Progenitor cell of endocrine pancreas (in vitro differentiated cells): Measurements from ENCODE around the gene MSMB. TPM values are rescaled to one million over a fixed set of nuclear protein-coding genes. Genes with fewer than 3 reads are reported as not detected.
"Not testable (repeated sequence)": the region's sequence is repeated elsewhere in the genome, so short reads cannot be mapped to it uniquely, and the experiment has no call there.

Source experiments
- DNase-seq: peaks from one replicate; pipeline ENCODE4 v3.0.0; 2021; ENCODE audit warnings: low spot score; ENCODE audit not compliant: unreplicated experiment
- H3K27ac Mint-ChIP-seq: 2 replicates; pipeline ENCODE4 v1.8.0; 2021; ENCODE audit warnings: mild to moderate bottlenecking, moderate library complexity, mixed read lengths
- H3K27me3 Mint-ChIP-seq: 2 replicates; pipeline ENCODE4 v1.8.0; 2021; ENCODE audit warnings: mixed read lengths
- H3K36me3 Mint-ChIP-seq: 2 replicates; pipeline ENCODE4 v1.8.0; 2022; ENCODE audit warnings: mixed read lengths; ENCODE audit not compliant: insufficient read depth
- H3K4me1 Mint-ChIP-seq: 2 replicates; pipeline ENCODE4 v1.8.0; 2021; ENCODE audit warnings: low read depth, mixed read lengths
- H3K4me3 Mint-ChIP-seq: 2 replicates; pipeline ENCODE4 v1.8.0; 2021; ENCODE audit warnings: low read depth, mild to moderate bottlenecking, moderate library complexity, mixed read lengths
- H3K9me3 Mint-ChIP-seq: 2 replicates; pipeline ENCODE4 v1.8.0; 2021; ENCODE audit warnings: low read depth, mixed read lengths
- total RNA-seq: library from RNA; stranded (reverse); gene quantifications from 2 replicates; pipeline ENCODE4 v1.2.1, GENCODE V29; 2021
- TF ChIP-seq, protein P1 (sequence below): fragments of 200-600 bp; sonication (generic); IDR thresholded peaks from one replicate; pipeline ENCODE4 v1.5.0; 2021; ENCODE audit warnings: antibody characterized with exemption, mild to moderate bottlenecking; ENCODE audit not compliant: unreplicated experiment

MSMB gene
- total RNA-seq, 1 donor from 2014 or later = not detected

DNA sequence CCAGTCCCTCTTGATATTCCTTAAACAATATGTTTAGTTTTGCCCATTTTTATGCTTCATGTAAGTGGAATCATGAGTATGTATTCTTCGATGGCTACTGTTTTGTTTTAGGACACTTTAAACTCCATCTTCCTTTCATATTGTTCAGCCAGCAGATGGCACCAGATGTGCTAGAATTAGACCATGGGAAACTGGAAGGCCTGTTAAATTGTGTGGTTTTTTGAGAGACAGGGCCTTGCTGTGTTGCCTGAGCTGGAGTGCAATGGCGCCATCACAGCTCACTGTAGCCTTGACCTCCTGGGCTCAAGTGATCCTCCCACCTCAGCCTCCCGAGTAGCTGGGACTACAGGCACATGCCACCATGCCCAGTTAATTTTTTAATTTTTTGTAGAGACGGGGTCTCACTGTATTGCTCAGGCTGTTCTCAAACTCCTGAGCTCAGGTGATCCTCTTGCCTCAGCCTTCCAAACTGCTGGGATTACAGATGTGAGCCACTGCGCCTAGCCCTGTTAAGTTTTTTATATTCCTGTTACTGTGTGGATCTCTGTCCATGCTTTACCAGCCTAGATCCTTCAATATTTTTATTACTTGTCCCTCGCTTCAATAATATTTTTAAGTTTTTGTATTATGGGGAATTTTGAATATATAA is 62.4 kb downstream of the MSMB start:
- not testable (repeated sequence) for H3K36me3 Mint-ChIP-seq, H3K27ac Mint-ChIP-seq, H3K27me3 Mint-ChIP-seq, H3K4me1 Mint-ChIP-seq, H3K4me3 Mint-ChIP-seq, H3K9me3 Mint-ChIP-seq
- TF ChIP-seq, protein P1, sequence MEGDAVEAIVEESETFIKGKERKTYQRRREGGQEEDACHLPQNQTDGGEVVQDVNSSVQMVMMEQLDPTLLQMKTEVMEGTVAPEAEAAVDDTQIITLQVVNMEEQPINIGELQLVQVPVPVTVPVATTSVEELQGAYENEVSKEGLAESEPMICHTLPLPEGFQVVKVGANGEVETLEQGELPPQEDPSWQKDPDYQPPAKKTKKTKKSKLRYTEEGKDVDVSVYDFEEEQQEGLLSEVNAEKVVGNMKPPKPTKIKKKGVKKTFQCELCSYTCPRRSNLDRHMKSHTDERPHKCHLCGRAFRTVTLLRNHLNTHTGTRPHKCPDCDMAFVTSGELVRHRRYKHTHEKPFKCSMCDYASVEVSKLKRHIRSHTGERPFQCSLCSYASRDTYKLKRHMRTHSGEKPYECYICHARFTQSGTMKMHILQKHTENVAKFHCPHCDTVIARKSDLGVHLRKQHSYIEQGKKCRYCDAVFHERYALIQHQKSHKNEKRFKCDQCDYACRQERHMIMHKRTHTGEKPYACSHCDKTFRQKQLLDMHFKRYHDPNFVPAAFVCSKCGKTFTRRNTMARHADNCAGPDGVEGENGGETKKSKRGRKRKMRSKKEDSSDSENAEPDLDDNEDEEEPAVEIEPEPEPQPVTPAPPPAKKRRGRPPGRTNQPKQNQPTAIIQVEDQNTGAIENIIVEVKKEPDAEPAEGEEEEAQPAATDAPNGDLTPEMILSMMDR = peak; percentile 48
- DNase-seq = peak; percentile 14

Other genes starting within 250 kb of the MSMB start
- gene AGAP4, start 198.8 kb downstream of the MSMB start, total RNA-seq = 41.1 and 47.4 TPM in 2 replicates
- 52.4 and 57.7 TPM in 2 replicates for gene TIMM23, start 73.8 kb downstream of the MSMB start, total RNA-seq
- gene NCOA4, start 15.6 kb downstream of the MSMB start, total RNA-seq = 84.0 and 88.3 TPM in 2 replicates
- gene ANTXRL, start 240.7 kb upstream of the MSMB start, total RNA-seq = not detected in 2 replicates